ENCODE measurements around the gene PGAM1. TPM values are rescaled to one million over a fixed set of nuclear protein-coding genes. Genes with fewer than 3 reads are reported as not detected.

Gene PGAM1
- polyA plus RNA-seq, 1 of the 3 experiments (the other 2 are of a cell fraction), result 398 TPM

DNA sequence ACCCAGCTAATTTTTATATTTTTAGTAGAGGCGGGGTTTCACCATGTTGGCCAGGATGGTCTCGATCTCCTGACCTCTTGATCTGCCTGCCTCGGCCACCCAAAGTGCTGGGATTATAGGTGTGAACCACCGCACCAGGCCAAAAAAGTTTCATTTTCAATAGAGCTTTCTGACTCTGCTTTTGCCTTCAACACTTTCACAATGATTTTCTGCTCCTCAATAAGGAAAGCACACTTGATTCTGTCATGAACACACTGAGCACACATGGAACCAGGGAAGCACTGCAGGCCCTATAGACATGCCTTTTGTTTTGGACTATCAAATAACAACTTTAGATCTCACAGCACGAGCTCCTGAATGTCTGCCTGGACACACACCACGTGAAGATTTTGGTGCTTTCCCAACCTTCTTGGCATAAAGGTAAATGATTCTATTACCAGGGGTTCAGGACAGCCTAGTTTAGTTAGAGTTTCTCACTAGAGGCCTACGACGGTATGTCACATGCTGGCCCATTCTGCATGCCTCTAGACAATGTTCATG, 32.9 kb upstream of the PGAM1 start:
- Histone ChIP-seq H3K27ac (ENCODE audit: low read depth in 2 of 2, low read length in 1 of 2) (no peak overlapping the region), H3K36me3 (replicated peaks in 1 of 2; ENCODE audit: control insufficient read depth in 1 of 2, insufficient read depth in 2 of 2, low read length in 1 of 2) (peaks cover 38 to 53% of the 10 kb centered on the region in 2 experiments), H3K9me2 (no peaks in the 10 kb centered on the region), H3K9ac (no peak overlapping the region), H2AFZ (ENCODE audit: low read depth) (no peak overlapping the region), H4K20me1 (ENCODE audit: insufficient read depth) (no peaks in the 10 kb centered on the region), H3K4me2 (no peak overlapping the region), H3K9me3 (no peaks in the 10 kb centered on the region), H3K4me1 (ENCODE audit: control insufficient read depth in 1 of 2, insufficient read depth in 2 of 2, low read depth in 1 of 2, low read length in 1 of 2) (no peaks in the 10 kb centered on the region), H3F3A (replicated peaks; ENCODE audit: insufficient read depth) (no peaks in the 10 kb centered on the region), H3K27me3 (ENCODE audit: insufficient read depth) (no peaks in the 10 kb centered on the region), H3K79me2 (ENCODE audit: insufficient read depth) (peaks cover 10% of the 10 kb centered on the region; the same call in 1 of the 2 replicates), H3K4me3 (ENCODE audit: low read depth in 2 of 2, low read length in 1 of 2) (no peak overlapping the region)
- TF ChIP-seq, protein P1, sequence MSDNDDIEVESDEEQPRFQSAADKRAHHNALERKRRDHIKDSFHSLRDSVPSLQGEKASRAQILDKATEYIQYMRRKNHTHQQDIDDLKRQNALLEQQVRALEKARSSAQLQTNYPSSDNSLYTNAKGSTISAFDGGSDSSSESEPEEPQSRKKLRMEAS (IDR thresholded peaks at IDR 0.05; ENCODE audit: low read depth), result no peak
- TF ChIP-seq, protein P2, sequence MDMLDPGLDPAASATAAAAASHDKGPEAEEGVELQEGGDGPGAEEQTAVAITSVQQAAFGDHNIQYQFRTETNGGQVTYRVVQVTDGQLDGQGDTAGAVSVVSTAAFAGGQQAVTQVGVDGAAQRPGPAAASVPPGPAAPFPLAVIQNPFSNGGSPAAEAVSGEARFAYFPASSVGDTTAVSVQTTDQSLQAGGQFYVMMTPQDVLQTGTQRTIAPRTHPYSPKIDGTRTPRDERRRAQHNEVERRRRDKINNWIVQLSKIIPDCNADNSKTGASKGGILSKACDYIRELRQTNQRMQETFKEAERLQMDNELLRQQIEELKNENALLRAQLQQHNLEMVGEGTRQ (IDR thresholded peaks at IDR 0.05; ENCODE audit: borderline replicate concordance, low read depth, low read length), result no peak
- TF ChIP-seq, protein P3, sequence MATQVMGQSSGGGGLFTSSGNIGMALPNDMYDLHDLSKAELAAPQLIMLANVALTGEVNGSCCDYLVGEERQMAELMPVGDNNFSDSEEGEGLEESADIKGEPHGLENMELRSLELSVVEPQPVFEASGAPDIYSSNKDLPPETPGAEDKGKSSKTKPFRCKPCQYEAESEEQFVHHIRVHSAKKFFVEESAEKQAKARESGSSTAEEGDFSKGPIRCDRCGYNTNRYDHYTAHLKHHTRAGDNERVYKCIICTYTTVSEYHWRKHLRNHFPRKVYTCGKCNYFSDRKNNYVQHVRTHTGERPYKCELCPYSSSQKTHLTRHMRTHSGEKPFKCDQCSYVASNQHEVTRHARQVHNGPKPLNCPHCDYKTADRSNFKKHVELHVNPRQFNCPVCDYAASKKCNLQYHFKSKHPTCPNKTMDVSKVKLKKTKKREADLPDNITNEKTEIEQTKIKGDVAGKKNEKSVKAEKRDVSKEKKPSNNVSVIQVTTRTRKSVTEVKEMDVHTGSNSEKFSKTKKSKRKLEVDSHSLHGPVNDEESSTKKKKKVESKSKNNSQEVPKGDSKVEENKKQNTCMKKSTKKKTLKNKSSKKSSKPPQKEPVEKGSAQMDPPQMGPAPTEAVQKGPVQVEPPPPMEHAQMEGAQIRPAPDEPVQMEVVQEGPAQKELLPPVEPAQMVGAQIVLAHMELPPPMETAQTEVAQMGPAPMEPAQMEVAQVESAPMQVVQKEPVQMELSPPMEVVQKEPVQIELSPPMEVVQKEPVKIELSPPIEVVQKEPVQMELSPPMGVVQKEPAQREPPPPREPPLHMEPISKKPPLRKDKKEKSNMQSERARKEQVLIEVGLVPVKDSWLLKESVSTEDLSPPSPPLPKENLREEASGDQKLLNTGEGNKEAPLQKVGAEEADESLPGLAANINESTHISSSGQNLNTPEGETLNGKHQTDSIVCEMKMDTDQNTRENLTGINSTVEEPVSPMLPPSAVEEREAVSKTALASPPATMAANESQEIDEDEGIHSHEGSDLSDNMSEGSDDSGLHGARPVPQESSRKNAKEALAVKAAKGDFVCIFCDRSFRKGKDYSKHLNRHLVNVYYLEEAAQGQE (IDR thresholded peaks at IDR 0.05; ENCODE audit: low read depth, low read length), result no peak
- WGBS (ENCODE audit: low lambda C conversion rate), result 97% methylated on average over 7 of the region's 8 CpGs
- no peak for DNase-seq
- ChIA-PET POLR2A (no interaction called here), CTCF (no interaction called here)

DNA sequence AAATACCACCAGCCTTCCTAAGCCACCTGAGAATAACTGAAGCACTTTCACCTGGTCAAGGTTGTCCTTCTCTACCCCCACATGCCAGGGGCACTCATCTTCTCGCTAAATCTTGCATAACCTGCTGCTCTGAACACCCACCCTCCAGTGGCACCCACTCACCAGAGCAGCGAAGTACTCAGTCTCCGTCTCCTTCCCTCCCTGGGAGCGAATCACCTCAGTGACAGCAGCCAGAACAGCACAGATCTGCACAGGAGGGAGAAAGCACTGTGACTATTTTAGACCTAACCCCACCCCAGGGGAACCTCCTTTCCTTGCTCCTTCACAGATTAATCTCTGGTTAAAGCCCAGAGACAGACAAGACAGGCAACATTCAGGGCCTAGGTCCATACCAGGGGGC, 29.9 kb upstream of the PGAM1 start:
- ChIA-PET POLR2A (no interaction called here), CTCF (no interaction called here)
- Histone ChIP-seq H3K36me3 (replicated peaks in 1 of 2; ENCODE audit: control insufficient read depth in 1 of 2, insufficient read depth in 2 of 2, low read length in 1 of 2) (peaks cover 18 to 55% of the 10 kb centered on the region in 2 experiments), H3F3A (replicated peaks; ENCODE audit: insufficient read depth) (peaks cover 7% of the 10 kb centered on the region), H3K9ac (no peak overlapping the region), H3K9me3 (no peaks in the 10 kb centered on the region), H3K79me2 (ENCODE audit: insufficient read depth) (peaks cover 40% of the 10 kb centered on the region), H3K9me2 (no peaks in the 10 kb centered on the region), H2AFZ (ENCODE audit: low read depth) (no peak overlapping the region), H3K4me1 (ENCODE audit: control insufficient read depth in 1 of 2, insufficient read depth in 2 of 2, low read depth in 1 of 2, low read length in 1 of 2) (peaks cover 0 to 3% of the 10 kb centered on the region in 2 experiments; a peak in 2 of 4 replicates), H3K27me3 (ENCODE audit: insufficient read depth) (no peaks in the 10 kb centered on the region), H3K27ac (ENCODE audit: low read depth in 2 of 2, low read length in 1 of 2) (no peak overlapping the region), H4K20me1 (ENCODE audit: insufficient read depth) (no peaks in the 10 kb centered on the region), H3K4me2 (no peak overlapping the region), H3K4me3 (ENCODE audit: low read depth in 2 of 2, low read length in 1 of 2) (no peak overlapping the region)
- DNase-seq, result no peak
- WGBS (ENCODE audit: low lambda C conversion rate), result 96% methylated on average over 4 of the region's 4 CpGs
- TF ChIP-seq EP300 (IDR thresholded peaks at IDR 0.05; ENCODE audit: borderline replicate concordance in 1 of 2, low read depth in 1 of 2, low read length in 1 of 2) (no peak), FOXM1 (IDR thresholded peaks at IDR 0.05; ENCODE audit: low read depth) (no peak), ELF1 (IDR thresholded peaks at IDR 0.05) (no peak), FOXJ3 (CRISPR knock-in tag; IDR thresholded peaks at IDR 0.05) (no peak), GABPA (IDR thresholded peaks at IDR 0.05; ENCODE audit: low read depth) (no peak)
- TF ChIP-seq, protein P4, sequence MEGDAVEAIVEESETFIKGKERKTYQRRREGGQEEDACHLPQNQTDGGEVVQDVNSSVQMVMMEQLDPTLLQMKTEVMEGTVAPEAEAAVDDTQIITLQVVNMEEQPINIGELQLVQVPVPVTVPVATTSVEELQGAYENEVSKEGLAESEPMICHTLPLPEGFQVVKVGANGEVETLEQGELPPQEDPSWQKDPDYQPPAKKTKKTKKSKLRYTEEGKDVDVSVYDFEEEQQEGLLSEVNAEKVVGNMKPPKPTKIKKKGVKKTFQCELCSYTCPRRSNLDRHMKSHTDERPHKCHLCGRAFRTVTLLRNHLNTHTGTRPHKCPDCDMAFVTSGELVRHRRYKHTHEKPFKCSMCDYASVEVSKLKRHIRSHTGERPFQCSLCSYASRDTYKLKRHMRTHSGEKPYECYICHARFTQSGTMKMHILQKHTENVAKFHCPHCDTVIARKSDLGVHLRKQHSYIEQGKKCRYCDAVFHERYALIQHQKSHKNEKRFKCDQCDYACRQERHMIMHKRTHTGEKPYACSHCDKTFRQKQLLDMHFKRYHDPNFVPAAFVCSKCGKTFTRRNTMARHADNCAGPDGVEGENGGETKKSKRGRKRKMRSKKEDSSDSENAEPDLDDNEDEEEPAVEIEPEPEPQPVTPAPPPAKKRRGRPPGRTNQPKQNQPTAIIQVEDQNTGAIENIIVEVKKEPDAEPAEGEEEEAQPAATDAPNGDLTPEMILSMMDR (IDR thresholded peaks at IDR 0.05), result no peak
- TF ChIP-seq, protein P3 (IDR thresholded peaks at IDR 0.05; ENCODE audit: low read depth, low read length), result no peak

Measured in SK-N-SH (cell line).